GM10847 (cell line): ENCODE results near the gene YBX2.
A peak's percentile ranks its signal among the peaks of the same experiment; 100 is the strongest.

ENCODE experiments used
- POLR2A ChIP-seq: IDR thresholded peaks from 2 replicates; pipeline ENCODE4 v1.6.1; 2011; ENCODE audit not compliant: insufficient read length; ENCODE audit errors: extremely low read depth

The YBX2 gene

DNA sequence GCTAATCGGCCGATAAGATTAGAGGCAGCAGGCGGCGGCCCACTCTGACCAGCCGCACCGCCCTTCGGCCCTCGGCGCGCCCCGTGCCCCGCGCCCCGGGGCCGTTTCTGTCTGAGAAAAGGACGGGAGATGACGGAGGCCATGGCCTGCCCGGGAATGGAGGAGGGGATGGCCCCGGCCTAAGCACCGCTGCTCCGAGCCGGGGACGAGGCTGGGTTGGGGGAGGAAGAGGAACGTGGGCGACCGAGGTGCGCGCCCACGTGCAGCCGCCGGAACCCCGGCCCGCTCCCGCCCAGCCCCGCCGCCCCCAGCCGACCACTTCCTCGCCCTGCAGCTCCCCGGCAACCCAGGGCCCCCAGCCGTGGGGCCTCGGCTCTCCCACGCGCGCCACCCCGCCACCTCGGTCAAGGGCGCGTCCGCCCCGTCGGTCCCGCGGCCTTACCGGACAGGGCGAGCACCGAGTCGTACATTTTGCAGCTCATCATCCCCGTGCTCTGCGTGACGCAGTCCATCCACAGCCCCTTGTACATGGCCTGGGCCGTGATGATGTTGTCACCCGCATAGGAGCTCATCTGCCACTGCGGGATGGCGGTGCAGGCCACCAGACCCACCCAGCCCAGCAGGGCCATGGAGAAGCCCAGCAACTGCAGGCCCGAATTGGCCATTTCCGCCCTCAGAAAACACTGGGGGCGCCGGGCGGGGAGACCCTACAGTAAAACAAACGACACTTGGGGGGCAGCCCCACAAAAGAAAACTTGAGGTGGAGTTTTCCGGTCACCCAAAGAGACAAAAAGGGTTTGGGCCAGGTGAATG lies 32.9 kb downstream of the YBX2 start:
- TF ChIP-seq POLR2A = no peak

DNA sequence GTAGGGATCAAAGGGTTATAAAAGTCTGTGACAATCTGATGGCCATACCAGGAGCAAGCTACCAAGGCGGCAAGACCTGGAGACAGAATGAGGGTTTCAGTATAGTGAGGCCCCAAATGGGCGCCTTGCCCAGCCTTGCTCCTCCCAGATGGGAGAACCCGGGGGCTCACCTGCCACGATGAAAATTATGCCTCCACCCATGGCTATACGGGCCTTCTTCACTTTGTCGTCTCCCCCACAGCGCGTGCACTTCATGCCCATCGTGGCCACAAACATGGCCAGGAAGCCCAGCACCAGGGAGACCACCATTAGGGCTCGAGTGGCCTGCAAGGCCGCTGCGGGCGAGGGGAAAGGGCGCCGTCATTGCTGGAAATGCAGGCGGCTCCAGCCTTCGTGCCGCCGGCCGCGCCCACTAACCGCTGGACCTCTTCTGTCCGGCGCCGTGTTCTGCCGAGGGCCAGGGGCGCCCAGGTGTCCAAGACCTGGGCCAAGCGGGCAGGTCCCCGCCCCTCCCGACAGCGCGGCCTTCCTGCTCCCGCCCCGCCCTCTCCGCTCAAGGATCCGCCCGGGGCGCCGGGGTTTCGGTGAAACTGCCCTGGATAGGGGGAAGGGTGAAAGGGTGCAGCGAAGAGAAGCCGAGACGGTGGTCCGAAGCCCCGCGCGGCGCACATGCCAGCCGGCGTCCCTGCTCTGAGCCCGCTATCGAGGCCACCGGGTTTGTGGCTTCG lies 33.6 kb downstream of the YBX2 start:
- TF ChIP-seq POLR2A = no peak

DNA sequence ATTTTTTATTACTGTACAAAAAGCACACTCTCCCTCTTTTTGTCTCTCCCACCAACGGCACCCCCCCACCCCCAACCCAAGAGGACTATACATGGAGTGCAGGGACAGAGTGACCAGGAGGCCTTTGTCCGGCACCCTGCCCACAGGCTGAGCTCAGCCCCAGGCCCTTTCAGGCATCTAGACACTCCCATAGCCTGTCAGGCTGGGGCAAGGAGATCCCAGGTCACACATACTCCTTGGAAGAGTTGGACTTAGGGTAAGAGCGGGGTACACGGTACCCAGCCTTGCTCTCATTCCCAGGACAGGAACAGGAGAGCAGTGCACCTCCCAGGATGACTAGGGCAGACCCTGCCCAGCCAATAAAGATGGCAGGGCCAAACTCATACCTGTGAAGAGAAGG lies 34.3 kb downstream of the YBX2 start:
- no peak for TF ChIP-seq POLR2A

DNA sequence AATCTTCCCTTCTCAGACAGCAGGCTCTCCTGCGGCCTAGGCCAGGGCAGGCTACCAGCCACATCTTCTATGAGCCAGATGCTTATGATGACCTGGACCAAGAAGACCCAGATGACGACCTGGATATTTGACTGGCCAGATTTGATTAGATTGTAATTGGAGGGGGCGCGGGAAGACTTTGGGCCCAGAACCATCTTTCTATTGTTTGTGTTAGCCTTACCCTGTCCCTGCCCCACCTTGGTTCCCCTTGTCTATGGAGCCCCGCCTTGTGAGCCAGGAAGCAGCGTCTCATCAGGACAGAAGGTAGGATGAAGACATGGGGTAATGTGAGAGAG lies 34.9 kb downstream of the YBX2 start:
- TF ChIP-seq POLR2A = no peak

DNA sequence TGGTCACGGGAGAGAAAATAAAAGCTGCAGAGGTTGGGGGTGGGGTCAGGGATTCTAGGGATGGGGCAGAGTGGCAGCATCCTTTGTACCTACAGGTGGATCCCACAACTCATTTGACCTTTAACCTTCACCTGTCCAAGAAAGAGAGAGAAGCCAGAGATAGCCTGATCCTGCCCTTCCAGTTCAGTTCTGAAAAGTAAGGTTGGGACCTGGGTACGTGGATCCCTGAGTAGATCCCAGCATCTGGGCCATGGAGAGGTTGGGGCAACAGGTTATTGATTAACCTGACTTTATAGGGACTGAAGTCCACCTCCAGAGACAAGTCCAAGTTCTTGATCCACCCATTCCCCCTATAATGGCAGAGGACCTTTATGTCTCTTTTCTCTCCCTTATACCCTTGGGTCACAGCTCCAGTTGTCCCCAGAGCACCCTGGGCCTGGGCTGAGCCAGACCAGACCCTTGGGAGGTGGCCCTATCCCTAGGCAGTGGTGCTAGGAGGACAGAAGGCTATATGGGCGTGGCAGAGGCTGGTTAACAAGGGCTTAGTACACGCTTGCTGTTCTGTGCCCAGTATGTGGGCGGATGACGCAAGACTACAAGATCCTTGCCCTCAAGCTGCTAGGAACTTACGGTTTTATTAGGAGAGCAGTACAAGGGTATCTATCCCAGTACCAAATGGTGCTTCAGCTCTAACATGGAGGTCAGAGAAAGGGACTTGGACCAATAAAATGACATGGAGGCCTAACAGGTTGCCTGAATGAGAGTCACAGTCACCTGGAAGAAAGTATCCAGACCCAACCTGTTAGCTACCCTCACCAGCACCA lies 35.5 kb downstream of the YBX2 start:
- TF ChIP-seq POLR2A = no peak

DNA sequence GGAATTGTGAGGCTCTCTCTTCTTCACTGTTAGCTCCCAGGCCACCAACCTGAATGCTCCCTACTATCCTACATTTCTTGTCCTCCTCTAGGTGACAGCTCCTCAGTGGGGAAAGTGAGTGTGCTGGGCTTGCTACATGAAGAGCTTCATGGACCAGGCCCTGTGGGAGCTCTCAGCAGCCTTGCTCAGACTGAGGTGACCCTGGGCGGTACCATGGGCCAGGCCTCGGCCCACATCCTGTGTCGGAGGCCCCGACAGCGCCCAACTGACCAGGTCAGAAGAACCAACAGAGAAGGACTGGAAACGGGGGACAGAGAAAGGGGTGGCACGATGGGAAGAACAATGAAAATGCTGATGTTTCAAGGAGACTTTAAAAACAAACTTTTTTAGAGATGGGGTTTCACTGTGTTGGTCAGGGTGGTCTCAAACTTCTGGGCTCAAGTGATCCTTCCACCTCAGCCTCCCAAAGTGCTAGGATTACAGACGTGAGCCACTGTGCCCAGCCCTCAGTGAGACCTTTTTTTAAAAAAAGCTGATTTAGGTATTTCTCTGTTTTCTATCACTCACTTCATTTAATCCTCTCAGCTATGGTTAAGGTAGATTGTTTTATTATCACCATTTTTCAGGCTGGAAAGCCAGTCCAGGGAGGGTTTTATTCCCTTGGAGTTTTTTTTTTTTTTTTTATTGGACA lies 37.5 kb downstream of the YBX2 start:
- no peak for TF ChIP-seq POLR2A

DNA sequence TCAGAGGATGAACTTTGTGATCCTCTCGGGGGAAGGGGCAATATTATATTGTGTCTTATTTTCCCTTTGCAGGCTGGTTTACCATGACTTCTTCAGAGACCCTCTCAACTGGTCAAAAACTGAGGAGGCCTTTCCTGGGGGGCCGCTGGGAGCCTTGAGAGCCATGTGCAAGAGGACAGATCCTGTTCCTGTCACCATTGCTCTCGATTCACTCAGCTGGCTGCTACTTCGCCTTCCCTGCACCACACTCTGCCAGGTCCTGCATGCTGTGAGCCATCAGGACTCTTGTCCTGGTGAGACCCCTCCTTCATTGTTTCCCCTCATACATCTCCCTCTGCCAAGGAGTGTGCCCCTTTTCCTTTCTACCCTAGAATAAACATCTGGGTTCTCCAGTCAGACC lies 39.9 kb downstream of the YBX2 start:
- no peak for TF ChIP-seq POLR2A

DNA sequence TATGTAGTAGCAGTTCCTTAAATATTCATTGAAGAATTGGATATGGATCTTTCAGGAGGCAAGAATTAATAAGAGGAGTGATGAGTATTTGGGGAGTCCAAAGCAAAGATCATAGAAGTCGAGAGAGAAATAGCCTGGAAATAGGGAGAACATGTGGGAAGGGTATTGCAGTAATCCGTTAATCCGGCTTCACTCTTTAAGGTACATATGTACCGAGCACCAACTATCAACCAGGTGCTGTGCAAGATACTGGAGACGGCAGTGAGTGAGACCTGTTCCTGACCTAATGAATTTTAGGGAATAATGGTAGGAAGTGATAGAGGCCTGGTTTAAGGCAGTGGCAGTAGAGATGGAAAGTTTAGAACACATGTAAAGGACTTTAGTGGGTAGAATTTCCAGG lies 41.4 kb downstream of the YBX2 start:
- TF ChIP-seq POLR2A = no peak

DNA sequence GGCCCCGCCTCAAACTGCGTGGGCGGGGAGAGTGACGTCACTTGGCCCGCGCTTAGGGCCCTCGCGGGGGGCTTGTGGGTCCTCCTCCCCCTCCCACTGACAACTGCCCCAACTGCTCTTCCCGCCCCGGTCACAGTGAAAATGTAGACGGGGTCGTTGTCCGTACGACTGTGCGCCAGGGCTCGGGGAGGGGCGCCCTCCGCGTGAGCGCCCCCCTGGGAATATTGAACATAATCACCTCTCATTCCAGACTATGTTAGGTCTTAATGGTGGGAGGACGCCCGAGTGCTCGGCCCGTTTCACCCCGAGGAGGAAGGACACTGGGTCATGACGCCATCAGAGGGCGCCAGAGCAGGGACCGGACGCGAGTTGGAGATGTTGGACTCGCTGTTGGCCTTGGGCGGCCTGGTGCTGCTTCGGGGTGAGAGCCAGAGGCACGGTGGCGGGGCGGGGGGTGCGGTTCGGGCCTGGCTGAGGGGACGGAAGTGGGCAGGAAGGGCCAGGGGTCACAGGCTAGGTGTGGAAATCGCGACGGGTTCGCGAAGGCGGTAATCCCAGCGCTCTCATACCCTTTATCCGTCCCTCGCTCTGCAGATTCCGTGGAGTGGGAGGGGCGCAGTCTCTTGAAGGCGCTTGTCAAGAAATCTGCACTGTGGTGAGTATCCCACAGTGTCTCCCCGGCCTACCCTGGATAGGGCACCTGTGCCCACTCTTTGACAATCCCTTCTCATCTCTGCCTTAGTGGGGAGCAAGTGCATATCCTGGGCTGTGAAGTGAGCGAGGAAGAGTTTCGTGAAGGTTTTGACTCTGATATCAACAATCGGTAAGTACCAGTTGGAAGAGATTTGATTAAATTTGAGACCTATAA lies 42.0 kb downstream of the YBX2 start, which contains the start of gene ELP5:
Gene ELP5, plus strand, starts transcription at position 40 of the 868 bp plus-strand sequence. Its CDS starts 336 bp downstream, at position 376.
- peak; percentile 88 for TF ChIP-seq POLR2A

DNA sequence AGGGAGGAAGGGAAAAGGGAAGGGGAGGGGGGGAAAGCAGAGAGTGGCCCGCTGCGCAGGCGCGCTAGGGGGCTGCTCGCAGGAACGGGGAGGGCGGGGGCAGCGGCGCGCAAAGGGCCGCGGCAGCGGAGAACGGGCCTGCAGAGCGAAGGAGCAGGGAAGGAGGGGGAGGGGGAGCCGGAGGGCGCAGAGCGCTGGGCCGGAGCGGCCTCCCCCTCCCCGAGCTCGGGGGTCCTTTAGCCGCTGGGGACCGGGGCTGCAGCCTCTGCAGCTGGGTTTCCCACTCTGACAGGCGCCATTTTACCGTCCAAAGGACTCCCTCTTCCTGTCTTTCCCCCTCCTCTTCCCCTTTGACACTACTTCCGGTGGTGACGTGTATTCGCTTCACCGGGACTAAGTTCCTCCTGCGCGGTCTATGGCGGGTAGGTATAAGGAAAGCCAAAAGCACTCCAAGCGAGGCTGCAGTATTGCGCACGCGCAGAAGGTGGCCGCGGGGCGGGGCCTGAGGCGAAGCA lies 42.7 kb downstream of the YBX2 start, which contains the start of gene CTDNEP1:
Gene CTDNEP1, minus strand, starts transcription at position 74 of the 515 bp plus-strand sequence. CDS start 438 bp downstream, outside the sequence.
- no peak for TF ChIP-seq POLR2A

DNA sequence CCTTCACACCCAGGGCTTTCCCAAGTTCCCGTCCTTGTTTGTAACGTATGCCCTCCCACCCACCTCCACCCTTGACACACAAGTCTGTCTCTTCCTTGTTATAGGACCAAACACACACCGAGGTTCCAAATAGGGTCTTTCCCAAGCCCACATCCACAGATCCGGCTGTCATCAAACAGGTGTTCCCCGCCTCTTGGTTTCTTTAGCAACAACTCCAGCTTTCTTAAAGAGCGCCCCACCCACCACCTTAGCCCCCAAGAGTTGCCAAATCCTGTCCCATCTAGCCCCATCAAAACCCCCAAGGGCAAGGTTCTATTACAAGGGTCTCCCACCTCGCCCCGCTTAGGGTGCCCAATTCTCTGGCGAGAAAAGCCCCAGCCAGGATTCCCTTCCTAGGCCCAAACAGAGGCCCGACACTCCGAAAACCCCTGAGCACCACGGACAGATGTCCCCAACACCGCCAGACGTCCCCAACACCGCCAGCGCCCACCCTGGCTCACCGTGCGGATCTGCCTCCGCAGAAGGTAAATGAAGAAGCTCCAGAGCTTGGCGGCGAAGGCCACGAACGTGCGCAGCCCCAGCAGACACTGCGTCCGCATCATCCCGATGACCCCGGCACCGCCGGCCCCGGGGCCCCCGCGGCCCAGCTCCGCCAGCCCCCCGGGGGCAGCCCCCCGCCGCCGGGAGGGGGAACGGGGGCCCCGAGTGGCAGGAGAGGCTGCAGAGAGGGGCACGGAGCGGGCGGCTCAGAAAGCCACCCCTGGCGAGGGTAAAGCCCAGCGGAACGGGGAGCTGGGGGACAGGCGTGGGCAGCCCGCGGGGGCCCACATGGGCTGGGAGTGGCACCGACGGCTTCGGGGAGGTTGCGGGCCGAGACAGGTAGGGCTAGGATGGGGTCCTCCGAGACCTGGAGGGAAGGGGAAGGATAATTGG lies 43.5 kb downstream of the YBX2 start:
- no peak for TF ChIP-seq POLR2A

DNA sequence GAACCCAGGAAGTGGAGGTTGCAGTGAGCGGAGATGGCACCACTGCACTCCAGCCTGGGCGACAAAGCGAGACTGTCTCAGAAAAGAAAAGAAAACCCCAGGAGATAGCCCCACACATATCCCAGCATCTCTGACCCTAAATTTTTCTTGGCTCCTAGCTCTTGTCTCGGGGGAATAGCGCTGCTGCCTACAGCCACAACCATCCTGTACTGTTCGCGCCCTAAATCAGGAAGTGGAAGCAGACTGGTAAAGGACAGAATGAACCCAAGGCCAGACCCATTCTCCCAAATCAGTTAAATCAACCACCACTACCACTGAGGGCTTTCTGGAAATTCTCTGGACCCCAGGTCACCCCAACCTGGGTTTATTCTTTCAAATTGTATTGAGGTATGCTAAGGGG lies 44.6 kb downstream of the YBX2 start:
- TF ChIP-seq POLR2A = no peak

DNA sequence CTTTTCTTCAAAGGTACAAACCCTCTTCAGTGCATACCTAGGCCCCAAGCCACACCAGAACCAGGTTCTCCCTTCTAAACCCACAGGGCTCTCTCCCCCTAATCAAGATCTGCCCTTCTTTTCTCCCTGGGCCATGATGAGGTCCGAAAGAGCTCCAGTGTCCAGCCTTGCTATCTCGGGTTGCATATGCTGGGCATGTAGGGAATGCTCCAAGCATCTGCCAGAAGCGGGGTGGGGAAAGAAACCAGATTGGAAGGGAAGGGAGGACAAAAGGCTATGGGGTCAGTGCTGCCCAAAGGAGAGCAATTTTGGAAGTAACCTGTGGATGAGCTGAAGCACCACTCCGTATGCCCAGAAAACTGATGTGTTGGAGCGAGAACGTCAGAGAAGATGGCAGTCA lies 45.2 kb downstream of the YBX2 start:
- no peak for TF ChIP-seq POLR2A
